Activated CD4-positive, alpha-beta T cell treated with anti-CD3 and anti-CD28 coated beads, Interleukin-2, Interleukin-4, amounts not matched to agents 100 ng/mL and 50 ng/mL, durations not matched to agents 16 hours and 8 hours (primary cell): ENCODE measurements around the gene SPRED3.
A peak's percentile ranks its signal among the peaks of the same experiment; 100 is the strongest.

Experiments used
- DNase-seq: peaks from one replicate; pipeline ENCODE4 v3.0.0-alpha.2; 2020; ENCODE audit warnings: low spot score

SPRED3 gene

GRCh38 chr19:38371081-38371480, 17.4 kb upstream of the SPRED3 start:
- DNase-seq = no peak

GRCh38 chr19:38373907-38374331, 14.6 kb upstream of the SPRED3 start:
- DNase-seq = no peak

DNA sequence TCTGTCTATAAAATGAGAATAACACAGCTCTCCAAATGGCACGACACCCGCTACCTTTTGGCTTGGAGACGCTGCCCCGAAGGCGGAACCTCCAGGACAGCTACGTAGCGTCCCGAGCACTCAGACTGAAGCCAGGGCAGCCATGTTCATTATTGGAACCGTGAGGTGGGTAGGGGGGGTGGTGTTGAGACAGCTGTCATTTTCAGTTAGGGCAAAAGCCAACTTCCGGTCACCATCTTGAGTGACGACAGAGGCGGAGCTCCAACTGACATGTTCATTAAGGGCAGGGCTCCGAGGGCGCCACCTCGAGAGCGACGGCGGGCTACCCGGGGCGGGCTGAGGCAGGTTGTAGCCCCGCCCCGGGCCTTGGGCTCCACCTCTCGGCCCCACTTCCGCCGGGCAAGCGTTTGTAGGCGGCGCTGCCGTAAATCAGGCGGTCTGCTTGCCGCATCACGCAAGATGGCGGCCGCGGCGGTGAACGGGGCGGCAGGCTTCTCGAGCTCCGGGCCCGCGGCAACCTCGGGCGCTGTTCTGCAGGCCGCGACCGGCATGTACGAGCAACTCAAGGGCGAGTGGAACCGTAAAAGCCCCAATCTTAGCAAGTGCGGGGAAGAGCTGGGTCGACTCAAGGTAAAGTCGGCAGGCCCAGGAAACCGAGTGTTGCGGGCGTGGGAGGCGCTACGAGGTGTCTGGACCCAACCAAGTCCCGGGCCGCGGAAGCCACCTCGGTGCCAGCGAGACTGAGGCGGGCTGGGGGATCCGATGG, 14.0 kb upstream of the SPRED3 start, which contains the start of gene PSMD8:
PSMD8 (plus strand) TSS at position 240 of the 766 bp plus-strand sequence; CDS start at position 271, 31 bp downstream.
- peak; percentile 99 for DNase-seq

DNA sequence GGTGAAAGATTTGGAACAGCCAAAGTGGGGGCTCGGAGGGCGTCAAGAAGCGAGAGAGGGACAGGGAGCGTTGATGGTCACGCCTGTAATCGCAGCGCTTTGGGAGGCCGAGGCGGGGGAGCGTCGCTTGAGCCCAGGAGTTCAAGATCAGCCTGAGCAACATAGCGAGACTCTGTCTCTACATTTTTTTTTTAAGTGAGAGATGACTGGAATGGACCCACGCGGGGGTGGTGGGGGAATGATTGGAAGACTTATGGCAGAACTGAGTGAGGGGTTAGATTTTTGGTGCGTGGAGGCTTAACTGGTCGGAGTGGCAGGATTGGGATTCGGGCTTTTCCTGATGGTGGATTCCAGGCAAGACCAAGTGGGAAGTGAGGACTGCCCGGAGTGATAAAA, 13.4 kb upstream of the SPRED3 start:
- no peak for DNase-seq

- no peak for DNase-seq
Measured at GRCh38 chr19:38375748-38376147, 12.7 kb upstream of the SPRED3 start.

DNA sequence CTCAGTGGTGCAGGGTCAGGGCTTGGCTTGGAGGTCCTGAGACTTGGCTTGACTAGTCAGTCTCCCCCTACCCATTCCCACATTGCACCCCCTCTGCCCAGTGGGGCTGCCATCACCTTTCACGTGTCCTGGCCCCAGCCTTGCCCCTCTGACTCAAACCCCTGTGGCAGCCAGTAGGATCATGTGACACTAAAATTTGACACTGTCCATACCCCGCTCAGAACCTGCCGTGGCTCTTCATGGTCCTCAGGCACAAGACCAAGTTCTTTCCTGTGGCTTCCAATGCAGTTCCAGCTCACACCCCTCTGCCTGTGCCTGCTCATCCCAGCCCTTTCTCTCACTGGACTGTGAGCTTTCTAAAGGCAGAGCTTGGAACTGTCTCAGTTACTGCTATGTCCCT, 11.9 kb upstream of the SPRED3 start:
- no peak for DNase-seq

DNA sequence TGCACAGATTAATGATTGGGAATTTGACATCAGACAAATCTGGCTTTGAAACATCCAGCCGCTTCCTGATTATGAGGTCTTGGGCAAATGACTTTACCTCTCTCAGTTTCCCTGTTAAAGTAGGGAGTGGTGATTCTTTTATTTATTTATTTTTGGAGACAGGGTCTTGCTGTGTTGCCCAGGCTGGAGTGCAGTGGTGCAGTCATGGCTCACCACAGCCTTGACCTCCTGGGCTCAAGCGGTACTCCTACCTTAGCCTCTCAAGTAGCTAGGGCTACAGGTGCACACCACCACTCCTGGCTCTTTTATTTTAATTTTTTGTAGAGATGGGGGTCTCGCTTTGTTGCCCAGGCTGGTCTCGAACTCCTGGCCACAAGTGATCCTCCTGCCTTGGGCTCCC, 11.4 kb upstream of the SPRED3 start:
- DNase-seq = no peak

DNA sequence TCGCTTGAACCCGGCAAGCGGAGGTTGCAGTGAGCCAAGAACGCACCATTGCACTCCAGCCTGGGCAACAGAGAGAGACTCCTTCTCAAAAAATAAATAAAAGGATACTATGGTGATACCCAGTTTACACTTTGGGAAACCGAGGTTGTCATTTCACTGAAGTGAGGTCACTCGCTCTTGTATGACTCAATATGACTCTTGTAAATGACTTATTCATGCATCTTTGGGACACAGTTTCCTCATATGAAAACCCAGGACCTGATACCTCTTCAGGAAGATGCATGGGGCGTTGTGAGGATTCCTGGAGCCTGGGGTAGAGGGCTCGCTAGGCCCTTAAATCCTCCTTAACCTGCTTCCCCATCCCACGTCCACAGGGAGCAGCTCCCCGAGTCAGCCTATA, 9.6 kb upstream of the SPRED3 start:
- DNase-seq = no peak

DNA sequence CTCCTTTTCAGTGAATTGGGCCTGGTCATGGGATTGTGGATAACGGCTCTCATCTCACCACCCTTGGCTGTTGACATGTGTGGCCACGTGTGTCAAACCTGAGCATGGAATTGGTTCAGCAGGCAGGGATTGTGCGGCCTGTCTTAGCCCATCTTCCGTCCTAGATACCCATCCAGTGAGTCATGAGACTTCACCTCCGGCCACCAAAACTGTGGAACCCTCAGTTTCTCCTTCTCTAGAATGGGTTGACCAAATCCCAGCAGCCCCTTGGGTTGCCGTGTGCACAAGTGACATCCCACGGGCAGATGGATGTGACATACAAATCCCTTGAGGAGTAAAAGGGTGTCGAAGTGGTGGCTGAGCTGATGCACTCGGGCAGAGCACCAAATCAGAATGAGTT, 7.4 kb upstream of the SPRED3 start:
- DNase-seq = no peak

DNA sequence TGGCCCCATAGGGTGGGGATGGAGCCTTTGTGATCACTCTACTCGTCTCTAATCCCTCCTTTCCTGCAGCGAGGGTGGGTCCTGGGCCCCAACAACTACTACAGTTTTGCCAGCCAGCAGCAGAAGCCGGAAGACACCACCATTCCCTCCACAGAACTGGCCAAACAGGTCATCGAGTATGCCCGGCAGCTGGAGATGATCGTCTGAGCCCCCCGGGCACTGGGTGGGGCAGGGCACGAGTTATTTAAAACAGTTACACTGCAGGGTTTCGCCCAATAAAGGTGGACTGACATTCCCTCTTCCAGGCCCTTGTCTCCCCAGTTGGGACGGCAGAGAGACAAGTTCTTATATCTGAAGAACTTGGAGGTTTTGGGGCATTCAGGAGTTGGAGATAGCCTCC, 5.3 kb upstream of the SPRED3 start:
- DNase-seq = no peak

GRCh38 chr19:38383743-38384142, 4.8 kb upstream of the SPRED3 start:
- no peak for DNase-seq

GRCh38 chr19:38384209-38385027, 4.1 kb upstream of the SPRED3 start:
- DNase-seq = no peak

DNA sequence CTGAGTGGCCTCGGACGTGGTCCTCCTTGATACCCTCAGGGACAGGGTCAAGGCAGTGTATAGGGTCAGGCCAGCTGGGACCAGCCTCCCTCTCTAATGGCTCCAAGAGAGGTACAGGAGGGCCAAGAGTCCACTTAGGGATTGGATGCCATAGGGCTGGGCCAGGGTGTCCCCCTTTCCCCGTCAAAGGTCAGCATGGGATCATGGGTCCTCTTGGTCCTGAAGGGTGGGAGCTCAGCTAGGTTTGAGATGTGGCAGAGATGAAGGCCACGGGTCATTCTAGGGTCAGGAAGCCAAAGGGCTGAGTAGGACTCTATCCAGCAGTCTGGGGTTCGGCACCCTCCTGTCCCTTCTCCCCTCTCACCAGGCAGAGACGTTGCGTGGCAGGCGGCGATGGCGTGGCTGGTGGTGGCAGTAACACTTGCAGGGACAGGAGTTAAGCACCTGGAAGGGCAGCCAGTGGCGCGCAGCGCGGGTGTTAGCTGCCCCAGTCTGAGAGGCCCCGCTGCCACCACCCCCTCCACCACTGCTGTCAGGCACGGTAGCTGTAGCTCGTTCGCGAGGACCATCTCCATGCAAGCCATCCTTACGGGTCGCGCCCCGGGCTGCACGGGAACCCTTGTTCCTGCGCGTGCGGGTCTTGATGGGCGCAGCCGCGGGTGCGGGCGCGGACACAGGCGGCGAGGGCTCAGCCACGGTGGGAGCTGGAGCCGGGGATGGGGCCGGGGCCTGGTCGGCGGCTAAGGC, 3.3 kb upstream of the SPRED3 start:
- no peak for DNase-seq

DNA sequence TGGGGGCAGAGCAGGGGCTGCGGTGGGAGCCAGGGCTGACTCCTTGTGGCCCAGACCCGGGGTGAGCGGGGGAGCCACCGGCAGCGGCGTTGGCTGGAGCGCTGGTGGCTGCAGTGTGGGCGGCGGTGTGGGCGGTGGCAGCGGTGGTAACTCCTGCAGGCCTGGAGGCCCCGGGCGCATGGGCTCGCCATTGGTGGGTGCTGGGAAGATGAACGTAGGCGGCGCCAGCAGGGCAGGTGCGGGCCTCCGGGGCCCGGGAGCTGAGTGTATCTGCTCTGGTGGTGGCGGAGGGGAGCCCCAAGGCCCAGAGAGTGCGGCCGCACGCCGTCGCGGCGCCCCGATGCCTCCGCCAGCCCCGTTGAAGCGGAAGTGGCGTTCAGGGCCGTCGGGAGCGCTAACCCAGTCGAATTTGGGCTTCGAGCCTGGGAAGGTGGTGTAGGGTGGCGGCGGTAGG, 2.7 kb upstream of the SPRED3 start:
- no peak for DNase-seq

DNA sequence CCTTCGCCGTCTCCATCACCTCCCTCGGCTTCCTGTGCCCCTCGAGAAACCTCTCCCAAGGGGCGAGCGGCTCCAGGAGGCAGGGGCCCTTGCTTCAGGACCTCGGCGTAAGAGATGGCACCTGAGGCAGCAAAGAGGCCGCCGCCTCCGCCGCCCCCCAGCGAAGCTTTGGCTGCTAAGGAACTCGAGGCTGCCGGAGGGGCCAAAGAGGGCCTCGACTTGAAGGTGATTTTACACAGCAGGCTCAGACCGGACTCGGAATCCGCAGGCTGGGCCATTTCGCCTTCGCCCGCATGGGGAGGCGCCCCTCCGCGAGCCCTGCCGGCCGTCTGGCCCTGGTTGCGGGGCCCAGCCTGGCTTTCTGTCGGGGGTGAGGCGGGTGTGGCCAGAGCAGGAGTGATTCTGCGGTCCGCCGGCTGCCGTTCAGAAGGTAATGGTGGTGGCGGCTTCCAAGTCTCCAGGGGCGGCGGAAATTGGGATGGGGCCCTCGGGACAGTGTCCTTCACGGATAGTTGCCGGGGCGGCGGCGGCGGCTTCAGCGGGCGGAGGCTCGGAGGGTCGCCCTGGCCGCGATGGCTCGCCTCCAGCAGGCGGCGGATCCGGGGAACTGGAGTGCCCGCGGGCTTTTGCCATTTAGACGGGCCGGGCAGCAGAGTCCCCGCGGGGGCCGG, 2.1 kb upstream of the SPRED3 start:
- no peak for DNase-seq

DNA sequence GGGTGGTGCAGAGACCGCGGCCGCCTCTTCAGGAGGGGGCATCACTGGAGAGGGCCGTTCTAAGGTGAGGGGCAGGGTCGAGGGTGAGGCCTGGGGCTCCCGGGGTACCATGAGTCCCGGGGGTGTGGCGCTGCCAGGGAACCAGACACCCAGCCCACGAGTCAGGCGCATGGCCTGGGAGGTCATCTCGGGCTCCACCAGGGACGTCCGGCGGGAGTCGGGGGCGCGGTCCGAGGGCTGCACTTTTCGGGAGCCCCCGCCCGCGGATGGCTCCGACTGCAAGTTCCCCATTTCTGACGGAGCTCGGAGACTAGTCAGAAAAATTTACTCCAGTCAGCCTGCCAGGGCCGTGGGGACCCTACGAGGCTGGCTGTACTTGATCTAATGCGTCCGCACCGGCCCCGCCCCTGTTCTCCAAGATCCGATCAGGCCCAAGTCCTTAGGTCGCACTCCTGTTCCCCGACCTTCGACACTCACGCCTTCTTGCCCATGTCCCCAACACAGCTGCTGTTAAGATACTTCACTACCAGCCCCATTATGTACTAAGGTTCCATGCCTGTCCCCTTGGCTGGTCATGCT, 1.4 kb upstream of the SPRED3 start:
- no peak for DNase-seq

DNA sequence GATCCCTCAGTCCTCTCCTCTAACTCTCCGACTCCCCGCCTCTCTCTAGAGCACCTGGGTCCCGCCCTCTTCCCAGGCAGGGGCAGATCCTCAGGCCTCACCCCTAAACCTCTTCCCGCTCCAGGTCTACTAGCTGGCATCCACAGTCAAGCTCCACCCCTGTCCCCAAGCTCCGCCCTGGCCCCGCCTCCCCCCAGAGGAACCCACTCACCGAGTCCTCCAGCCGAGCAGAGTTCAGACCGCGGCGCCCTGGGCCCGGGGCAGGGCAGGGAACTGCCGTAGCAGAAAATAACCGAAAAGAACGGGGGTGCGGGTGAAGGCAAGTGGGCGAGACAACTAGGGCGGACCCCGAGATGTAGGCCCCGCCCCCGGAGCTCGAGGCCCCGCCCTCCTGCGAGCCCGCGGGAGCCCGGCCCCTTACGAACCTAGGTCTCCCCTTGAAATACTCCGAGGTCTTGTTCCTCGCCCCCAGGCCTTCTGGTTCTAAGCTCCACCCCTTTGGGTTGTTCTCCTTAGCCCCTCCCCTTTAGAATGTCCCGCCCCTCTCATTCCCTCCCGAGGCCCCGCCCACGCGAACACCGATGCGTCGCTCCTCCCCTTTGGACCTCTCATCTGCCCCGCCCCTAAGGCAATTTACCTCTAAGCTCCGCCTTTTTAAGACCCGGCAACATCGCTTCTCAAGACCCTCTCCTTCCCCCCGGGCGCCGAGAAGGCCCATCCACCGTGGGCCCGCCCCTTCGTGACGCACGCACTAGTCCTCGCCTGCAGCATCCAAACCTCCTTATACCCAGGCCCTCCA, 748 bp upstream of the SPRED3 start, which contains the start of gene GGN:
GGN (minus strand) TSS at position 485 of the 799 bp plus-strand sequence. CDS start 773 bp downstream, outside the sequence.
- DNase-seq = peak; percentile 78

DNA sequence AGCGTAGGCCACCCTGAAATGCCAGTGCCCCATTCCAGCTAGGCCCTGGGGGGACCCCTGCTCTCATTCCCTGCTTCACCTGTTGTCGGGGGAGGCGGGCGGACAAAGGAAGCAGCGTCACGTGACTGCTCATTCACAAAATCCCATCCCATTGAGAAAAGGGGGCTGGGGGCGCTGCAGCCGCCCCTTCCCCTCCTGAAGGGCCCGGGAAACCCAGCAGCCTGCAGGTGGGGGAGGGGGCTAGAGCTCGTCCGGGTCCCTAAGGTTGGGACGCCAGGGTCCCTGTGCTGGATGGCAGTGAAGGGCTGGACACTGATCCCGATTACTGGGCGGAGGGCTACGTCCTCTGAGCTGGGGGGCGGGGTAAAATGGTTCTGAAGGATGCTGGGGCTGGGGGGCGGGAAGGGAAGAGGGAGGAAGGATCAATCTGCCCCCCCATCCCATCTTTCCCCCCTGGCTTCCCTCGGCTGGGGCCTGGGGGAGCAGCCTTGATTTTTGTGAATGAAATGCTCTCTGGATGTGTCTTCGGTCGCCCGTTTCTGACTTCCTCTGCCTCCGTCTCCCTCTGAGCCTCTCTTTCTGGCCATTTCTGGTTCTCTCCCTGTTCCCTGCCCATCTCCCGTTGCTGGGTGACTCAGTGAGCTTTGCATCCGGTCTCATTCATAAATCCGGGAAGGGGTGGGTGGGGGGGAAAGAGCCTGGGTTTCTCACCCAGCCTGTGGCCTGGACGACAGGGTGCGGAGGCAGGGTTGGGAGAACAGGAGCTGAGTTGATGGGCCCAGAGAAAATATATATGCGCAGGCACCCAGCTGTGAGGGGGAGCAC, 816 bp downstream of the SPRED3 start:
- DNase-seq = no peak
